GM12878 (cell line): ENCODE measurements around the gene RAPGEF6. TPM values are rescaled to one million over a fixed set of nuclear protein-coding genes. Genes with fewer than 3 reads are reported as not detected.

Source experiments
- ATAC-seq: fragments of 200-7000 bp; cut with Tn5 transposase; 3 replicates; pipeline ENCODE4 v1.9.1; 2020; ENCODE audit warnings: mild to moderate bottlenecking, moderate library complexity
- BruUV-seq: library from RNA; stranded (reverse); fragments of 400-500 nt; replicated peaks from 2 replicates; lab custom pipeline; 2021; lab: Mats Ljungman, UMichigan
- CTCF ChIA-PET: fragments of 300-600 bp; sonication (Branson Sonifier 250); formaldehyde crosslinking; extraction: SDS; loops from one replicate; lab custom pipeline; 2021; ENCODE audit warnings: inconsistent platforms; lab: Yijun Ruan, JAX
- POLR2A ChIA-PET: fragments of 350-600 bp; formaldehyde crosslinking; extraction: SDS; loops from one replicate; lab custom pipeline; 2021; ENCODE audit warnings: inconsistent platforms; lab: Charles Lee
- RAD21 ChIA-PET: fragments of 300-600 bp; sonication (Branson Sonifier 250); formaldehyde crosslinking; loops from one replicate; lab custom pipeline; 2023; ENCODE audit warnings: antibody characterized with exemption; ENCODE audit not compliant: unreplicated experiment; lab: Charles Lee
- SMC1A ChIA-PET: fragments of 300-600 bp; sonication (Branson Sonifier 250); formaldehyde crosslinking; loops from one replicate; lab custom pipeline; 2023; ENCODE audit not compliant: unreplicated experiment, uncharacterized antibody; lab: Charles Lee
- DNase-seq: peaks from one replicate; pipeline ENCODE4 v3.0.0-alpha.2; 2011; ENCODE audit warnings: low read depth, low spot score
- FAIRE-seq: peaks from 3 replicates; lab custom pipeline; 2011; peaks lifted over from hg19 to GRCh38; lab: Jason Lieb, UNC
- H2AFZ ChIP-seq: 2 replicates; pipeline ENCODE4 v1.6.0; 2011; ENCODE audit warnings: low read depth, low read length, control low read depth; ENCODE audit not compliant: control insufficient read depth
- H3K27ac ChIP-seq: 2 replicates; pipeline ENCODE4 v1.5.1; 2011; ENCODE audit warnings: control low read depth; ENCODE audit not compliant: control insufficient read depth, insufficient read depth
- H3K27me3 ChIP-seq, 2 experiments: replicated peaks in 1 of 2; 2 replicates each; pipeline versions ENCODE4 v1.6.0 to v1.6.1; 2011; ENCODE audit warnings: low read length in 1 of 2; ENCODE audit not compliant: control insufficient read depth in 2 of 2, insufficient read depth in 2 of 2
- H3K36me3 ChIP-seq, 2 experiments: 2 replicates each; pipeline ENCODE4 v1.5.1; 2011; ENCODE audit warnings: low read length in 1 of 2; ENCODE audit not compliant: control insufficient read depth in 2 of 2, insufficient read depth in 2 of 2
- H3K4me1 ChIP-seq: 2 replicates; pipeline ENCODE4 v1.6.1; 2011; ENCODE audit warnings: mild to moderate bottlenecking, low read length, moderate library complexity, mixed read lengths; ENCODE audit not compliant: control insufficient read depth, insufficient read depth
- H3K4me2 ChIP-seq: 2 replicates; pipeline ENCODE4 v1.6.0; 2011; ENCODE audit warnings: control low read depth; ENCODE audit not compliant: control insufficient read depth, insufficient read depth
- H3K4me3 ChIP-seq: fragments of 200-600 bp; sonication (generic); 2 replicates; pipeline ENCODE4 v1.5.1; 2016
- H3K79me2 ChIP-seq: 2 replicates; pipeline ENCODE4 v1.6.0; 2011; ENCODE audit warnings: low read length; ENCODE audit not compliant: control insufficient read depth, insufficient read depth
- H3K9ac ChIP-seq: 2 replicates; pipeline ENCODE4 v1.8.0; 2011; ENCODE audit warnings: low read length, control low read depth, mixed read lengths; ENCODE audit not compliant: control insufficient read depth, insufficient read depth
- H3K9me3 ChIP-seq: replicated peaks from 3 replicates; pipeline ENCODE4 v1.5.1; 2011; ENCODE audit warnings: mild to moderate bottlenecking, low read length; ENCODE audit not compliant: control insufficient read depth, insufficient read depth
- H4K20me1 ChIP-seq: 2 replicates; pipeline ENCODE4 v1.6.0; 2011; ENCODE audit not compliant: control insufficient read depth, insufficient read depth
- BMI1 ChIP-seq: fragments of 450-650 bp; IDR thresholded peaks from 2 replicates; pipeline ENCODE4 v1.6.1; 2016; ENCODE audit warnings: mild to moderate bottlenecking, moderate library complexity, borderline replicate concordance
- CHD2 ChIP-seq: IDR thresholded peaks from 2 replicates; pipeline ENCODE4 v1.6.1; 2011; ENCODE audit warnings: low read depth, low read length, improper control_type of control experiment, borderline replicate concordance
- ETV6 ChIP-seq, 2 experiments: fragments of 450-650 bp in 1 of 2; IDR thresholded peaks in 1 of 2; conservative IDR thresholded peaks in 1 of 2; 2 replicates each; pipeline ENCODE4 v1.6.1; 2014; ENCODE audit warnings: antibody characterized with exemption in 1 of 2, borderline replicate concordance in 1 of 2, low read depth in 1 of 2, mild to moderate bottlenecking in 1 of 2, moderate library complexity in 1 of 2
- HDGF ChIP-seq: fragments of 450-650 bp; IDR thresholded peaks from 2 replicates; pipeline ENCODE4 v1.6.1; 2016; ENCODE audit warnings: antibody characterized with exemption
- IKZF2 ChIP-seq, 2 experiments: fragments of 450-650 bp; IDR thresholded peaks; 2 replicates each; pipeline ENCODE4 v1.6.1; 2017; ENCODE audit warnings: mild to moderate bottlenecking in 2 of 2, moderate library complexity in 2 of 2
- IRF4 ChIP-seq: IDR thresholded peaks from 2 replicates; pipeline ENCODE4 v1.6.1; 2011; ENCODE audit warnings: low read depth, low read length
- JUNB ChIP-seq: IDR thresholded peaks from 2 replicates; pipeline ENCODE4 v1.6.1; 2016; ENCODE audit warnings: antibody characterized with exemption, mild to moderate bottlenecking
- LARP7 ChIP-seq: fragments of 450-650 bp; IDR thresholded peaks from 2 replicates; pipeline ENCODE4 v1.6.1; 2017; ENCODE audit warnings: mild to moderate bottlenecking
- MEF2A ChIP-seq: IDR thresholded peaks from 2 replicates; pipeline ENCODE4 v1.6.1; 2011; ENCODE audit warnings: low read depth, mild to moderate bottlenecking, low read length, moderate library complexity; ENCODE audit not compliant: insufficient read depth
- RAD51 ChIP-seq: fragments of 450-650 bp; IDR thresholded peaks from 2 replicates; pipeline ENCODE4 v1.6.1; 2016; ENCODE audit warnings: moderate library complexity, mild to moderate bottlenecking, inconsistent platforms
- SMC3 ChIP-seq: IDR thresholded peaks from 2 replicates; pipeline ENCODE4 v1.6.1; 2011; ENCODE audit warnings: low read length, improper control_type of control experiment, borderline replicate concordance
- SP1 ChIP-seq: IDR thresholded peaks from one replicate; pipeline ENCODE4 v1.6.1; 2011; ENCODE audit warnings: low read depth, low read length
- STAT3 ChIP-seq: IDR thresholded peaks from 2 replicates; pipeline ENCODE4 v1.6.1; 2011; ENCODE audit warnings: low read depth, low read length, improper control_type of control experiment
- USF2 ChIP-seq: IDR thresholded peaks from 2 replicates; pipeline ENCODE4 v1.6.1; 2011; ENCODE audit warnings: low read depth, low read length, improper control_type of control experiment, borderline replicate concordance
- YY1 ChIP-seq: IDR thresholded peaks from 2 replicates; pipeline ENCODE4 v1.6.1; 2011; ENCODE audit warnings: low read depth, mild to moderate bottlenecking, low read length
- WGBS: methylation state at CpG from one replicate; pipeline ENCODE4 v1.1.6; 2016; ENCODE audit warnings: low lambda C conversion rate; ENCODE audit not compliant: insufficient replicate concordance, insufficient coverage; ENCODE audit errors: missing lambda C conversion rate; 5-methylcytosine and 5-hydroxymethylcytosine counted together
- in situ Hi-C: fragments of 300-500 bp; cut with MboI; formaldehyde crosslinking; loops from 9 replicates; pipeline ENCODE4 v1.14.3; 2018; ENCODE audit warnings: mixed read lengths
- intact Hi-C: fragments of 100-400 bp; cut with micrococcal nuclease; formaldehyde crosslinking; loops from one replicate; pipeline ENCODE4 v1.14.2; 2022; ENCODE audit not compliant: unreplicated experiment
- polyA plus RNA-seq, 11 experiments: library from polyadenylated mRNA; depleted of rRNA in 4 of 11; unstranded in 6 of 11; stranded (reverse) in 5 of 11; fragments of >200 nt; fragmentation: Nextera tagmentation in 4 of 11; fragmentation: Illumina TruSeq in 1 of 11; extraction: Ambion mirVana in 4 of 11; extraction: Trizol in 1 of 11; gene quantifications; 1 replicate in 1 of 11; 2 replicates in 10 of 11; pipeline versions ENCODE4 v1.2.1 to v1.2.3, GENCODE V29; 2011 to 2016; ENCODE audit warnings: inconsistent platforms in 2 of 11, missing spikeins in 2 of 11, low read depth in 1 of 11
- total RNA-seq, 4 experiments: library from RNA; depleted of rRNA in 3 of 4; stranded (reverse); fragments of >200 nt in 3 of 4; fragmentation: Illumina TruSeq in 1 of 4; extraction: Trizol in 1 of 4; gene quantifications; 2 replicates each; pipeline versions ENCODE4 v1.2.1 to v1.2.3, GENCODE V29; 2013 to 2021
- TF ChIP-seq, protein P1 (sequence below): IDR thresholded peaks from 2 replicates; pipeline ENCODE4 v1.6.1; 2012; ENCODE audit warnings: improper control_type of control experiment, low read depth, low read length; ENCODE audit not compliant: insufficient replicate concordance

Gene RAPGEF6
- total and polyA plus RNA-seq, 10 of the 15 experiments (the other 5 are each of a cell fraction or from before 2014, with no cell fraction given) = 2.9 to 24.0 (median 14.2) TPM

DNA sequence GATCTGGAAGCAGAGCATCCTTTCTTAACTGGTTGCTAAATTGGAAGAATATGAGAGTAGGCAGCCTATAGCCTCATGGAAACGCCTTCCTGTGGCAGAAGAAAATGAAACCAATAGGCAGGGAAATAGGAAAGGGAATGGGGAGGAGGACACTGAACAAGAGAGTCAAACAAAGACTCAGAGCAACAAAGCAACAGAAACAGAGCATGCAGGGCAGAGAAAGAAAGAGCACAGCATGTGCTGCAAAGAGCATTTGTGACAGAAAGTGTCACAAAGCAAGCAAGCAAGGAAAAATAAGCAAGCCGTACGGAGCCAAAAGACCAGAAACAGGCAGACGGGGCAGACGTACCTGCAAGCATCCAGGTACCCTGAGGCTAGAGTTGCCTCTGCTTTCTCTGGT lies 123.1 kb downstream of the RAPGEF6 start:
- Histone ChIP-seq H3K27ac (no peak overlapping the region), H2AFZ (no peak overlapping the region), H3K9ac (no peak overlapping the region), H3K36me3 (peaks cover 2 to 14% of the 10 kb centered on the region in 2 experiments; a peak in 3 of 4 replicates), H3K4me3 (no peak overlapping the region), H3K4me2 (no peak overlapping the region), H4K20me1 (no peaks in the 10 kb centered on the region), H3K79me2 (peaks cover 4% of the 10 kb centered on the region), H3K27me3 (no peaks in the 10 kb centered on the region), H3K9me3 (no peaks in the 10 kb centered on the region), H3K4me1 (peaks cover 14% of the 10 kb centered on the region)
- no peak for TF ChIP-seq RAD51
- no peak for TF ChIP-seq YY1
- no peak for TF ChIP-seq USF2
- no peak for TF ChIP-seq SP1
- no peak for TF ChIP-seq BMI1
- TF ChIP-seq IRF4 = no peak
- TF ChIP-seq HDGF = no peak
- TF ChIP-seq, protein P1, sequence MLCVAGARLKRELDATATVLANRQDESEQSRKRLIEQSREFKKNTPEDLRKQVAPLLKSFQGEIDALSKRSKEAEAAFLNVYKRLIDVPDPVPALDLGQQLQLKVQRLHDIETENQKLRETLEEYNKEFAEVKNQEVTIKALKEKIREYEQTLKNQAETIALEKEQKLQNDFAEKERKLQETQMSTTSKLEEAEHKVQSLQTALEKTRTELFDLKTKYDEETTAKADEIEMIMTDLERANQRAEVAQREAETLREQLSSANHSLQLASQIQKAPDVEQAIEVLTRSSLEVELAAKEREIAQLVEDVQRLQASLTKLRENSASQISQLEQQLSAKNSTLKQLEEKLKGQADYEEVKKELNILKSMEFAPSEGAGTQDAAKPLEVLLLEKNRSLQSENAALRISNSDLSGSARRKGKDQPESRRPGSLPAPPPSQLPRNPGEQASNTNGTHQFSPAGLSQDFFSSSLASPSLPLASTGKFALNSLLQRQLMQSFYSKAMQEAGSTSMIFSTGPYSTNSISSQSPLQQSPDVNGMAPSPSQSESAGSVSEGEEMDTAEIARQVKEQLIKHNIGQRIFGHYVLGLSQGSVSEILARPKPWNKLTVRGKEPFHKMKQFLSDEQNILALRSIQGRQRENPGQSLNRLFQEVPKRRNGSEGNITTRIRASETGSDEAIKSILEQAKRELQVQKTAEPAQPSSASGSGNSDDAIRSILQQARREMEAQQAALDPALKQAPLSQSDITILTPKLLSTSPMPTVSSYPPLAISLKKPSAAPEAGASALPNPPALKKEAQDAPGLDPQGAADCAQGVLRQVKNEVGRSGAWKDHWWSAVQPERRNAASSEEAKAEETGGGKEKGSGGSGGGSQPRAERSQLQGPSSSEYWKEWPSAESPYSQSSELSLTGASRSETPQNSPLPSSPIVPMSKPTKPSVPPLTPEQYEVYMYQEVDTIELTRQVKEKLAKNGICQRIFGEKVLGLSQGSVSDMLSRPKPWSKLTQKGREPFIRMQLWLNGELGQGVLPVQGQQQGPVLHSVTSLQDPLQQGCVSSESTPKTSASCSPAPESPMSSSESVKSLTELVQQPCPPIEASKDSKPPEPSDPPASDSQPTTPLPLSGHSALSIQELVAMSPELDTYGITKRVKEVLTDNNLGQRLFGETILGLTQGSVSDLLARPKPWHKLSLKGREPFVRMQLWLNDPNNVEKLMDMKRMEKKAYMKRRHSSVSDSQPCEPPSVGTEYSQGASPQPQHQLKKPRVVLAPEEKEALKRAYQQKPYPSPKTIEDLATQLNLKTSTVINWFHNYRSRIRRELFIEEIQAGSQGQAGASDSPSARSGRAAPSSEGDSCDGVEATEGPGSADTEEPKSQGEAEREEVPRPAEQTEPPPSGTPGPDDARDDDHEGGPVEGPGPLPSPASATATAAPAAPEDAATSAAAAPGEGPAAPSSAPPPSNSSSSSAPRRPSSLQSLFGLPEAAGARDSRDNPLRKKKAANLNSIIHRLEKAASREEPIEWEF = no peak
- TF ChIP-seq JUNB = no peak
- no peak for TF ChIP-seq MEF2A
- no peak for TF ChIP-seq LARP7
- TF ChIP-seq SMC3 = no peak
- TF ChIP-seq IKZF2 (IDR thresholded peaks at IDR 0.05) = no peak
- no peak for TF ChIP-seq CHD2
- TF ChIP-seq STAT3 = no peak
- TF ChIP-seq ETV6 (conservative IDR thresholded peaks at IDR 0.05 in 1 of 2, IDR thresholded peaks at IDR 0.05 in 1 of 2; ENCODE audit: borderline replicate concordance in 1 of 2, low read depth in 1 of 2) = no peak
- SMC1A ChIA-PET = interaction anchor here (1.2 to 2.4 kb wide), 4 partner anchors 12 to 77 kb away, joined by 5 to 11 read pairs (median 8); no protein-coding TSS in a partner anchor
- CTCF ChIA-PET = interaction anchor here (0.8 to 2.3 kb wide), 4 partner anchors 11 to 130 kb away, joined by 3 to 8 read pairs (median 4); no protein-coding TSS in a partner anchor
- no peak for FAIRE-seq
- WGBS = 97% methylated on average over 5 of the region's 5 CpGs
- no TSS peak for BruUV-seq
- DNase-seq = no peak
- POLR2A ChIA-PET = no interaction called here
- ATAC-seq = no peak
- intact Hi-C loops (no loop called here), in situ Hi-C loops (no loop called here)
- RAD21 ChIA-PET = no interaction called here
